ENCODE data around the gene MSI2.
A peak's percentile ranks its signal among the peaks of the same experiment; 100 is the strongest.

MSI2 gene

DNA sequence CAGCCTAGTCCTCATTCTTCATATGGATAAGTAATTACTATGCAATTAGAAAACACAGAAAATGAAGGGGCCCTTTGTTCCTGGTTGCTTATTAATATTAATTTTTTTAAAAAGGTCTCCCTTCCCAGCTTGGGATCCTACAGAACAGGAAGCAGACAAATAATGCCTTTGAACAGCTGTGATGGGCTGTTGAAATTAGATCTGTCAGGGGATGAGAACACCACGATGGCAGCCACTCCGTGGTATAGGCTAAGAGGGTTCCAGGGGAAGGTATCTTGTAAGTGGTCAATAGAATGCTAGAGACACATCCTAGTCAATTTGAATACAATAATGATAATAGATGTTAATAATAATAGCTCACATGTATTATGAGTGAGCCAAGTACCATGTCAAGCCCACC, 405.7 kb downstream of the MSI2 start:
- peak overlapping the region; percentile 54 for H3K4me2 ChIP-seq (ENCODE audit: low read depth, low read length, poor library complexity, severe bottlenecking)
- no peaks in the 10 kb centered on the region for H3K36me3 ChIP-seq (ENCODE audit: low read length)
- no peaks in the 10 kb centered on the region for H3K27me3 ChIP-seq (ENCODE audit: low read length)
- no peaks in the 10 kb centered on the region for H3K9me3 ChIP-seq (ENCODE audit: insufficient read depth, low read length)
- H3K9me2 ChIP-seq (replicated peaks; ENCODE audit: insufficient read depth, low read length): no peaks in the 10 kb centered on the region
- H4K20me1 ChIP-seq (ENCODE audit: low read depth, low read length): no peaks in the 10 kb centered on the region
- no peak overlapping the region for H3K9ac ChIP-seq (ENCODE audit: low read length)
- no peaks in the 10 kb centered on the region for H3F3A ChIP-seq (ENCODE audit: insufficient read depth)
- H3K27ac ChIP-seq (ENCODE audit: low read depth, low read length): no peak overlapping the region
- H3K79me2 ChIP-seq (ENCODE audit: insufficient read depth, low read length): no peaks in the 10 kb centered on the region
- no peak for TF ChIP-seq EZH2phosphoT487 (conservative IDR thresholded peaks at IDR 0.05; ENCODE audit: low read length)
- TF ChIP-seq CTCF (IDR thresholded peaks at IDR 0.05; ENCODE audit: insufficient read depth, low read length, poor library complexity, severe bottlenecking): no peak
- no peak overlapping the region for H3K4me3 ChIP-seq (ENCODE audit: insufficient read depth, low read length, poor library complexity, severe bottlenecking)
- H2AFZ ChIP-seq (ENCODE audit: low read depth, low read length, severe bottlenecking): no peak overlapping the region

GRCh38 chr17:57662644-57663308, 406.5 kb downstream of the MSI2 start:
- Histone ChIP-seq H3K9me3 (ENCODE audit: insufficient read depth, low read length) (no peaks in the 10 kb centered on the region), H3K9me2 (replicated peaks; ENCODE audit: insufficient read depth, low read length) (no peaks in the 10 kb centered on the region), H3K9ac (ENCODE audit: low read length) (peak overlapping the region; percentile 13; the same call in 1 of the 2 replicates), H2AFZ (ENCODE audit: low read depth, low read length, severe bottlenecking) (peak overlapping the region; percentile 23), H3F3A (ENCODE audit: insufficient read depth) (no peaks in the 10 kb centered on the region), H3K79me2 (ENCODE audit: insufficient read depth, low read length) (no peaks in the 10 kb centered on the region), H3K36me3 (ENCODE audit: low read length) (no peaks in the 10 kb centered on the region), H3K4me2 (ENCODE audit: low read depth, low read length, poor library complexity, severe bottlenecking) (peak overlapping the region; percentile 54), H3K4me3 (ENCODE audit: insufficient read depth, low read length, poor library complexity, severe bottlenecking) (peak overlapping the region; percentile 52), H4K20me1 (ENCODE audit: low read depth, low read length) (no peaks in the 10 kb centered on the region), H3K27ac (ENCODE audit: low read depth, low read length) (no peak overlapping the region), H3K27me3 (ENCODE audit: low read length) (no peaks in the 10 kb centered on the region)
- TF ChIP-seq CTCF (IDR thresholded peaks at IDR 0.05; ENCODE audit: insufficient read depth, low read length, poor library complexity, severe bottlenecking) (no peak), EZH2phosphoT487 (conservative IDR thresholded peaks at IDR 0.05; ENCODE audit: low read length) (no peak)

DNA sequence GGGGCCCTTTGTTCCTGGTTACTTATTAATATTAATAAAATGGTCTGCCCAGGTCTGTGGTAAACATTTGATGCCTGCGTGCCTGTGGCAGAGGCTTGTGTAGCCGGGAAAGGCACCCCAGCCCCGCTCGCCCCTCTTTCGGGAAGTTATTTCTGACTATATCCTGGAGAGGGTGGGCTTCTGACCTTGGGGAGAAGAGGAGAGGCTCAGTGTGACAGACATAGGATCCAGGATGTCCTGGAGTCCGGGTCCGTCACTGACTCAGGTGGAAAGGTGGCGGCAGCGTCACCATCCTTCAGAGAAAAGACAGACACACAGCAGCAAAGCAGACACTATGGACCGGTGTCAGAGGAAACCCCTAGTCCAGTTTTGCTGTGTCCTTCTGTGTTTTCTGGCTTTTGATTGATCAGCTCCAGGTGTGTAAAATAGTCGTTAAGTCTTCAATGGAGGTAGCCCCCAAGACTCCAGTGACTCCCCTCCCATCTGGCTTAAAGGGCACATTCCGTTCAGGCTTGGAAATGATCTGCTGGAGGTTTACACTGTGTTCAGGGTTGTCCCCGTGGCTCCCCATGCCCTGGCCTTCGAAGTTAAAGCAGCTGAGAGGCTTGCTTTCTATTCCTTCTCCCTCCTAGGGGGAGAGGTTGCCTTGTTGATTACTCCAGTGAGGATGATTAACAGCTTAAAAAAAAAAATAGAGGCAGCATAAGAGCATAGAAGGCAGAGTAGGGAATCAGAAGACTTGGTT, 407.2 kb downstream of the MSI2 start:
- Histone ChIP-seq H2AFZ (ENCODE audit: low read depth, low read length, severe bottlenecking) (no peak overlapping the region), H3K9me2 (replicated peaks; ENCODE audit: insufficient read depth, low read length) (no peaks in the 10 kb centered on the region), H3K36me3 (ENCODE audit: low read length) (no peaks in the 10 kb centered on the region), H4K20me1 (ENCODE audit: low read depth, low read length) (no peaks in the 10 kb centered on the region), H3K79me2 (ENCODE audit: insufficient read depth, low read length) (no peaks in the 10 kb centered on the region), H3F3A (ENCODE audit: insufficient read depth) (no peaks in the 10 kb centered on the region), H3K4me3 (ENCODE audit: insufficient read depth, low read length, poor library complexity, severe bottlenecking) (no peak overlapping the region), H3K9ac (ENCODE audit: low read length) (no peak overlapping the region), H3K9me3 (ENCODE audit: insufficient read depth, low read length) (no peaks in the 10 kb centered on the region), H3K4me2 (ENCODE audit: low read depth, low read length, poor library complexity, severe bottlenecking) (peak overlapping the region; percentile 18), H3K27me3 (ENCODE audit: low read length) (no peaks in the 10 kb centered on the region), H3K27ac (ENCODE audit: low read depth, low read length) (no peak overlapping the region)
- no peak for TF ChIP-seq CTCF (IDR thresholded peaks at IDR 0.05; ENCODE audit: insufficient read depth, low read length, poor library complexity, severe bottlenecking)
- TF ChIP-seq EZH2phosphoT487 (conservative IDR thresholded peaks at IDR 0.05; ENCODE audit: low read length): no peak

Measured in SU-DHL-6 (cell line).